NCI-H2227 (cell line): ENCODE measurements around the gene GMNN.
"Not testable (repeated sequence)": the region's sequence is repeated elsewhere in the genome, so short reads cannot be mapped to it uniquely, and the experiment has no call there.

Source experiments
- DNase-seq: peaks from one replicate; lab custom pipeline; 2025; ENCODE audit not compliant: unreplicated experiment; lab: John Stamatoyannopoulos, UW

GMNN gene

GRCh38 chr6:24761193-24761835 is 13.4 kb upstream of the GMNN start:
- peak; percentile 59 for DNase-seq

DNA sequence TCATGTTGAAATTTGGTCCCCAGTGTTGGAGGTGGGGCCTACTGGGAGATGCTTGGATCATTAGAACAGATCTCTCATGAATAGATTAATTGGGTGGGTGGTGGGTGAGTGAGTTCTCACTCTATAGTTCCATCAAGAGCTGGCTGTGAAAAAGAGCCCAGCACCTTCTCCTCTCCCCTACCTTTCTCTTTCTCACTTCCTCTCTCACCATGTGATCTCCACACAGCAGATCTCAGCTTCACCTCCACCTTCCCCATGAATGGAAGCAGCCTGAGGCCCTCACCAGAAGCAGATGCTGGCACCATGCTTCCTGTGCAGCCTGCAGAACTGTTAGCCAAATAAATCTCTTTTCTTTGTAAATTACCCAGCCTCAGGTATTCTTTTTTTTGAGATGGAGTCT is 12.9 kb upstream of the GMNN start:
- no peak for DNase-seq

DNA sequence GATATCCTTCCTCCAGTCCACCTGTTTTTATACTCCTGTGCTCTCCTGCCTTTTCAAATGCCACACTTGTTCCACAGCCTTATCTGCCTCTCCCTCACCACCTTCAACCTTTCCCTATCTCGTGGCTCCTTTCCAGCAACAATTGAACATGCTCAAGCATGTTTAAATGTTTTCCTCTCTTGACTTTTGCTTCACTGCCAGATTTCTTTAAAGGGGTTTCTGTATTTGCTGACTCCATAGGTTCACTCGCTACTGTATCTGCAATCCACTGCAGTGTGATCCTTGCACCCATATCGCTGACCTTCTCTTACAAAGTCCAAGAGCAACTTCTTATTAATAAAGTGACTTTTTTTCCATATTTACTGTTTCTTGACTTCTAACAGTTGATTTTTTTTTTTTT is 11.2 kb upstream of the GMNN start:
- DNase-seq: no peak

- DNase-seq: not testable (repeated sequence)
These were observed 9.6 kb upstream of the GMNN start for GRCh38 chr6:24764833-24765828.

GRCh38 chr6:24765968-24766367 is 8.8 kb upstream of the GMNN start:
- not testable (repeated sequence) for DNase-seq

GRCh38 chr6:24766680-24767462 is 7.9 kb upstream of the GMNN start:
- DNase-seq: no peak

GRCh38 chr6:24768361-24768760 is 6.4 kb upstream of the GMNN start:
- no peak for DNase-seq

DNA sequence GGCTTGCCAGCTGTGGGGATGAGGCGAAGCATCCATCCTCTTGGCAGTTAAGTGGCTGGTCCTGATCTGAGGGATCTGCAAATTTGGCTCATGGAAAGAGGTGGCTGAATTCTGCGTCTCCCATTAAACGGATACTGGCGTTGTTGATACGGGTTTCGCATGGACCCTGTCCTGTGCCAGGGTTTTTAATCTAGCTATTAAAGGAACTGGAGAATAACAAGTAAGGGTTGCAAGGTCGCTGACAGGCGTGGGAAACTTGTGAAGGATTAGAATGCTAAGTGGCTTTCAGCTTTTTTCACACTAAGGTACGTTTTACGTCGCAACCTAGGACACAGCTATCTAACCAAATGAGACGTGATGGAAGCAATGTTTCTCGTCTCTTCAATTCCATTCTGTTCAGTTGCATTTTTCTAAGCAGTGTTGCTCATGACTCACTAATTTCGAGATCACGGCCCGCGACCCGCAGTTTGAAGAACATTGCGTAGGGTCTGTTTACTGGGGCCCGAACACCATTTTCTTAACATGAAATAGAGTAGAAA is 852 bp downstream of the GMNN start:
- peak; percentile 56 for DNase-seq

GRCh38 chr6:24777227-24777626 is 2.5 kb downstream of the GMNN start:
- no peak for DNase-seq

GRCh38 chr6:24778121-24778520 is 3.4 kb downstream of the GMNN start:
- DNase-seq: no peak

DNA sequence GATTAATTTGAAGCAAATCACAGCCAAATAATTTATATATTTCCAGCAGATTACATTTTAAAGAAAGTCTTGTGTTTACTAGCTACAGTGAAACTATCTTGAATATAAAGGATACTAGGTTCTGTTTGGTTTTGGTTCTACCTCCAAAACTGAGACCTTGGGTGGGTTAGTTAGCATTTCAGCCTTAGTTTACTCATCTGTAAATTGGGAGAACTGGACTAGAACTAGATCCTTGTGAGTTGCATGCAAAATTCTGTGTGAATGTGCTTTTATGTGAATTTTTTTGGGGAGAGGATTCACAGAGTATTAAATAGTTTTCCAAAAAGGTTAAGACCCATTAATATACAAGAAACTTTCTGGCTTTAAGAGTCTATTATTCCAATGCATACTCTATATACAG is 4.1 kb downstream of the GMNN start:
- no peak for DNase-seq

- no peak for DNase-seq
These were observed 4.8 kb downstream of the GMNN start for GRCh38 chr6:24779416-24780016.

- no peak for DNase-seq
These were observed 5.5 kb downstream of the GMNN start for GRCh38 chr6:24780206-24780605.

DNA sequence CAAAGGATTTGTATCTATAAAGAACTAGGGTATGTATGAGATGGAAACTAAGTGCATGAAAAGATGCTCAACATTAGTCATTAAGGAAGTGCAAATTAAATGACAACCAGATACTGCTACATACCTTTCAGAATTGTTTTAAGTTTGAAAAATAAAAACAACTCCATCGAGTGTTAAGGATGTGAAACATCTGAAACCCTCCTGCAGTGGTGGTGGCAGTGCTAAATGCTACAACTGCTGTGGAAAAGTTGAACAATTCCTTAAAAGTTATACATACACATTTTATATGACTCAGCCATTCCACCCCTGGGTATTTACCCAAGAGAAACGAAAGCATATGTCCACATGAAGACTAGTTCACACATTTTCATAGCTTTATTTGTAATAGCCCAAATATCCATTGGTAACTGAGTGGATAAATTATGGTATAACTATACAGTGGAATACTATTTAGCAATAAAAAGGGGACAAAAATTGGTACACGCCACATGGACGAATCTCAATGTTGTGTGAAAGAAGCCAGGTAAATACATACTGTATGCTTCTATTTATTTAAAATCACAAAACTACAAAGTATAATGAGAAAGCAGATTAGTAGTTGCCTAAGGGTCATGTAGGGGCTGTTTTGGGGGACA is 13.4 kb downstream of the GMNN start:
- DNase-seq: no peak

- no peak for DNase-seq
These were observed 20.4 kb downstream of the GMNN start for GRCh38 chr6:24795106-24795505.

DNA sequence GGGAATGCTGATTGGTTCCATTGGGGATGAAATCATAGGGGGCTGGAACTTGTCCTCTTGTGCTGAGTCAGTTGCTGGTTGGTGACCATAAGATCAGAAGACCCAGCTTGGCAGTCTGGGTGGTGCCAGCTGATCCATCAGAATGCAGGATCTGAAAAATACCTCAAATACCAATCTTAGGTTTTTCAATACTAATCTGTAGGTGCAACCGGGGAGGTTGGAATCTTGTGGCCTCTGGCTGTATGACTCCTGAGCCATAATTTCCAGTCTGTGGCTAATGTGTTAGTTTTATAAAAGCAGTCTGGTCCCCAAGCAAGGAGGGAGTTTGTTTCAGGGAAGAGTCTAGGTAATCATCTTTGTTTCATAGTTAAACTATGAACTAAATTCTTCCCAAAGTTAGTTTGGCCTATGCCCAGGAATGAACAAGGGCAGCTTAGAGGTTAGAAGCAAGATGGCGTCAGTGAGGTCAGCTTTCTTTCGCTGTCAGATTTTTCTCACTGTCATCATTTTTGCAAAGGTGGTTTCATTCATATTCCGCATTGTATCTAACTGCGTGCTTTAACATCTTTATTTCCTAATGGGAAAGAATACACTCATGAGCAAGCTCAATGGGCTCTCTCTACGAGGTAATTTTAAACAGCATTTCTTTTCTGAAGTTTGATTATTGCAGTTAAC is 22.0 kb downstream of the GMNN start:
- DNase-seq: no peak

- no peak for DNase-seq
These were observed 23.0 kb downstream of the GMNN start for GRCh38 chr6:24797596-24798216.

GRCh38 chr6:24798740-24799540 is 24.2 kb downstream of the GMNN start, which contains the start of gene ARMH2:
Gene ARMH2 (minus strand): TSS chr6:24798917. CDS start chr6:24798857, 60 bp downstream.
- DNase-seq: no peak
